Measurements from ENCODE around the gene MCM3.
A peak's percentile ranks its signal among the peaks of the same experiment; 100 is the strongest.

Gene MCM3

GRCh38 chr6:52304983-52305390, 20.4 kb upstream of the MCM3 start:
- DNase-seq (ENCODE audit: insufficient read length, low spot score) (no peak), FAIRE-seq (no peak)

GRCh38 chr6:52303178-52303577, 18.6 kb upstream of the MCM3 start:
- DNase-seq (ENCODE audit: insufficient read length, low spot score) (no peak), FAIRE-seq (no peak)

GRCh38 chr6:52301326-52301725, 16.8 kb upstream of the MCM3 start:
- DNase-seq (ENCODE audit: insufficient read length, low spot score) = no peak
- FAIRE-seq = no peak

GRCh38 chr6:52300489-52300931, 16.0 kb upstream of the MCM3 start:
- no peak for DNase-seq (ENCODE audit: insufficient read length, low spot score)
- no peak for FAIRE-seq

GRCh38 chr6:52299653-52300052, 15.1 kb upstream of the MCM3 start:
- FAIRE-seq = no peak
- no peak for DNase-seq (ENCODE audit: insufficient read length, low spot score)

GRCh38 chr6:52297433-52297832, 12.9 kb upstream of the MCM3 start:
- FAIRE-seq (no peak), DNase-seq (ENCODE audit: insufficient read length, low spot score) (no peak)

GRCh38 chr6:52293067-52293466, 8.5 kb upstream of the MCM3 start:
- no peak for FAIRE-seq

GRCh38 chr6:52288841-52289240, 4.3 kb upstream of the MCM3 start:
- no peak for FAIRE-seq
- DNase-seq (ENCODE audit: insufficient read length, low spot score) = no peak

More at GRCh38 chr6:52293067-52293466, 8.5 kb upstream of the MCM3 start:
- no peak for DNase-seq (ENCODE audit: insufficient read length, low spot score)

- DNase-seq (ENCODE audit: insufficient read length, low spot score) = no peak
- FAIRE-seq = no peak
These were observed 3.7 kb upstream of the MCM3 start for GRCh38 chr6:52288216-52288615.

- DNase-seq (ENCODE audit: insufficient read length, low spot score) (peak; percentile 64), FAIRE-seq (no peak)
These were observed 2.4 kb upstream of the MCM3 start for GRCh38 chr6:52286798-52287432.

GRCh38 chr6:52285177-52286068, 881 bp upstream of the MCM3 start:
- DNase-seq (ENCODE audit: insufficient read length, low spot score) = no peak
- FAIRE-seq = no peak

GRCh38 chr6:52284131-52284459, 447 bp downstream of the MCM3 start:
- FAIRE-seq (no peak), DNase-seq (ENCODE audit: insufficient read length, low spot score) (peak; percentile 31)

GRCh38 chr6:52283111-52283510, 1.4 kb downstream of the MCM3 start:
- FAIRE-seq (no peak), DNase-seq (ENCODE audit: insufficient read length, low spot score) (no peak)

- DNase-seq (ENCODE audit: insufficient read length, low spot score) (no peak), FAIRE-seq (no peak)
These were observed 8.4 kb downstream of the MCM3 start for GRCh38 chr6:52276130-52276529.

- no peak for FAIRE-seq
These were observed 12.6 kb downstream of the MCM3 start for GRCh38 chr6:52271852-52272460.

GRCh38 chr6:52263709-52264540, 20.6 kb downstream of the MCM3 start:
- peak; percentile 28 for FAIRE-seq
- peak; percentile 62 for DNase-seq (ENCODE audit: insufficient read length, low spot score)

More at GRCh38 chr6:52271852-52272460, 12.6 kb downstream of the MCM3 start:
- DNase-seq (ENCODE audit: insufficient read length, low spot score) = no peak

- no peak for DNase-seq (ENCODE audit: insufficient read length, low spot score)
- FAIRE-seq = no peak
These were observed 21.8 kb downstream of the MCM3 start for GRCh38 chr6:52262620-52263344.

- FAIRE-seq = no peak
- peak; percentile 23 for DNase-seq (ENCODE audit: insufficient read length, low spot score)
These were observed 23.3 kb downstream of the MCM3 start for GRCh38 chr6:52261229-52261628.

- DNase-seq (ENCODE audit: insufficient read length, low spot score) (no peak), FAIRE-seq (no peak)
These were observed 23.9 kb downstream of the MCM3 start for GRCh38 chr6:52260634-52261033.

GRCh38 chr6:52255434-52255833, 29.1 kb downstream of the MCM3 start:
- DNase-seq (ENCODE audit: insufficient read length, low spot score) (no peak), FAIRE-seq (no peak)
